ENCODE data around the gene CSF1.

DNA sequence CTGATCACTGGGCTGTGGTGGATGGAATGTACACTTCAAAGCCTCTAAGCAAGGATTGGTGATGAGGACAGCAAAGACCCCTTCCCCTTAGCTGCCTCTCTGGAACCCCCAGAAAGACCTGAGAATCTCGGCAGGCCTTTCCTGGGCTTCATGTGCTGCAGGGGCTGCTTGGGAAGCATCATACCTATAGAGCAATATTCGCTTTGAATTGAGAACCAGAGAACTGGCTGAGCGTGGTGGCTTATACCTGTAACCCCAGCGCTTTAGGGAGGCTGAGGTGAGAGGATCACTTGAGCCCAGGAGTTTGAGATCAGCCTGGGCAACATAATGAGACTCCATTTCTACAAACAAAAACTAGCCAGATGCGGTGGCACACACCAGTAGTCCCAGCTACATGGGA, 22.0 kb downstream of the CSF1 start:
- no peak for TF ChIP-seq POLR2A (IDR thresholded peaks at IDR 0.05; ENCODE audit: low read length)
- TF ChIP-seq GATA1 (IDR thresholded peaks at IDR 0.05; ENCODE audit: low read depth, low read length): no peak

Data from erythroblast (primary cell).